Activated T-helper 17 cell treated with anti-CD3 and anti-CD28 coated beads, Interleukin-2, amount 50 U/mL, for 72 hours (primary cell): ENCODE results near the gene MBP. TPM values are rescaled to one million over a fixed set of nuclear protein-coding genes. Genes with fewer than 3 reads are reported as not detected.
"Not testable (repeated sequence)": the region's sequence is repeated elsewhere in the genome, so short reads cannot be mapped to it uniquely, and the experiment has no call there.

Experiments used
- ATAC-seq: fragments of 150-1000 bp; cut with Tn5 transposase; replicated peaks from 2 replicates; pipeline ENCODE4 v1.10.0; 2021; ENCODE audit warnings: mild to moderate bottlenecking, moderate library complexity
- H3K27ac Mint-ChIP-seq: one replicate; pipeline ENCODE4 v1.8.0; 2022; ENCODE audit warnings: mixed read lengths
- H3K27me3 Mint-ChIP-seq: one replicate; pipeline ENCODE4 v1.8.0; 2022; ENCODE audit warnings: mixed read lengths
- H3K36me3 Mint-ChIP-seq: one replicate; pipeline ENCODE4 v1.8.0; 2022; ENCODE audit warnings: low read depth, mild to moderate bottlenecking, mixed read lengths
- H3K4me1 Mint-ChIP-seq: one replicate; pipeline ENCODE4 v1.8.0; 2022; ENCODE audit warnings: mixed read lengths
- H3K4me3 Mint-ChIP-seq: one replicate; pipeline ENCODE4 v1.8.0; 2022; ENCODE audit warnings: mild to moderate bottlenecking, mixed read lengths
- H3K9me3 Mint-ChIP-seq: one replicate; pipeline ENCODE4 v1.8.0; 2022; ENCODE audit warnings: mixed read lengths
- total RNA-seq, 2 donors: library from RNA; stranded (reverse); gene quantifications; one replicate each; pipeline ENCODE4 v1.2.3, GENCODE V29; 2022

MBP gene
- total RNA-seq, 2 donors from 2014 or later, result 55.7 to 66.5 TPM

DNA sequence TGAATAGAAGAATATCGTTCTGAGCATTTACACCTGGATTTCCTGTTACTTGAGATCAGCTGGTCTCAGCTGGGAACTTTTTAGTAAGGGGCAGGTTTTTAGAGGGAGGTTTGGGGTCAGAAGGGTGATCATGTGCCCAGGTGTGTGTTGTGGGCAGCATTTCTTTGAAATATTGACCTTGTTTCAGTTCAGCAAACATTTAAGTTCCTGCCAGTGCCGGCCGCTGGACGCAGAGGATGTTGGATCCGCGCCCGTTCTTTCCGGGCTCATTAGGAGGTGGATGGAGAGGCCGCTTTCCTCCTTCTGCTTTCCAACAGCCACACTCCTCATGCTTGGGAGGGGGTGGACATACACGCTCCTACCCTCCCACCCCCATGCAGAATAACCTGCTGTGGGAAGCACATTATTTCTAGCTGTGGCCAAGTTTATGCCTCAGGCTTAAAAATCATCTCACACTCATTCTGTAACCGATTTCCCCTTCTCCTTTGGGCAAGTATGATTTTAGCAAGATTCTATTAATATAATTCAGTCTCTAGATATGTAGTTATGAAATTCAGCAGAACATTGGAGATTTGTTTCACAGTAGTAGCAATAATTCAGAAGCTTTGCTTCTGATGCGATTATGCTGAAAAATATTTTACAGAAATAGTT lies 178.9 kb downstream of the MBP start:
- no peak overlapping the region for H3K27ac Mint-ChIP-seq
- H3K36me3 Mint-ChIP-seq, result peaks cover 77% of the 10 kb centered on the region
- ATAC-seq, result no peak
- H3K9me3 Mint-ChIP-seq, result no peaks in the 10 kb centered on the region
- H3K4me3 Mint-ChIP-seq, result no peak overlapping the region
- peaks cover 13% of the 10 kb centered on the region for H3K4me1 Mint-ChIP-seq
- H3K27me3 Mint-ChIP-seq, result no peaks in the 10 kb centered on the region

DNA sequence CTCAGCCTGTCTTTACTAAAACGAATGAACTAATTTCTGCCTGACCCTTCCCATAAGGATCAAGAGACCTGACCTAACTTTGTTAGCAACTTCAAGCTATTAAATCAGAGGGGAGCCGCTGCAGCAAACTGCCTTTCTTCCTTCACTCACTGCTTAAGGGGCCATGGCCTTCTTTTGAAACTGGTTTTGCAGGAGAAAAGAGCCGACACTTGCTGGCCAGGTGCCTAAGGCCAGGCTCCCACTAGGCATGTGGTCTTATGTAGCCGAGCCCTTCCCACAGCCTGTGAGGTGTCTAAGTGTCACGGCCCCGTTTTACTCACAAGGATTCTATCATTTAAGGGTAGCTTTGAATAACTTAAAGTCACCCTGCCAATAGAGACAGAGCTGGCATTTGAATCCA lies 179.4 kb downstream of the MBP start:
- Mint-ChIP-seq H3K4me1 (peaks cover 18% of the 10 kb centered on the region), H3K27me3 (no peaks in the 10 kb centered on the region), H3K4me3 (no peak overlapping the region), H3K36me3 (peaks cover 83% of the 10 kb centered on the region), H3K27ac (no peak overlapping the region), H3K9me3 (no peaks in the 10 kb centered on the region)
- ATAC-seq, result no peak

DNA sequence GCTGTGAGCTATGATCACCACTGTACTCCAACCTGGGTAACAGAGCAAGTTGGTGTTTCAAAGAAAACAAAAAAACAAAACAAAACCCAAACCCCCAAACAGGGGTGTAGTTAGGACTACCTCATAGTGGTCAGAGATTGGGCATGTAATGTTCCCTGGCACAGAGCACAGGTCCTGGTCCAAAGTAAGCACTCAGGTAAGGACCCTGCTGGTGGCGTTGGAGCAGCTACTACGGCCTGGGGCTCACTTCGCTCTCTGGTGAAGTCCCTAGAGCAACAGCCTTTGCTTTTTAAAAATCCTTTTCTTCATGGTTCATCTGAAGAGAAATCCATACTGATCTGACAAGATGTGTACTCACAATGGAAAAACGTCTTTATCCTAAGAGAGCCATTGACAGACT lies 179.8 kb downstream of the MBP start:
- ATAC-seq, result no peak
- H3K36me3 Mint-ChIP-seq, result peaks cover 85% of the 10 kb centered on the region
- no peaks in the 10 kb centered on the region for H3K27me3 Mint-ChIP-seq
- no peak overlapping the region for H3K4me3 Mint-ChIP-seq
- no peak overlapping the region for H3K27ac Mint-ChIP-seq
- H3K4me1 Mint-ChIP-seq, result peaks cover 22% of the 10 kb centered on the region
- no peaks in the 10 kb centered on the region for H3K9me3 Mint-ChIP-seq

DNA sequence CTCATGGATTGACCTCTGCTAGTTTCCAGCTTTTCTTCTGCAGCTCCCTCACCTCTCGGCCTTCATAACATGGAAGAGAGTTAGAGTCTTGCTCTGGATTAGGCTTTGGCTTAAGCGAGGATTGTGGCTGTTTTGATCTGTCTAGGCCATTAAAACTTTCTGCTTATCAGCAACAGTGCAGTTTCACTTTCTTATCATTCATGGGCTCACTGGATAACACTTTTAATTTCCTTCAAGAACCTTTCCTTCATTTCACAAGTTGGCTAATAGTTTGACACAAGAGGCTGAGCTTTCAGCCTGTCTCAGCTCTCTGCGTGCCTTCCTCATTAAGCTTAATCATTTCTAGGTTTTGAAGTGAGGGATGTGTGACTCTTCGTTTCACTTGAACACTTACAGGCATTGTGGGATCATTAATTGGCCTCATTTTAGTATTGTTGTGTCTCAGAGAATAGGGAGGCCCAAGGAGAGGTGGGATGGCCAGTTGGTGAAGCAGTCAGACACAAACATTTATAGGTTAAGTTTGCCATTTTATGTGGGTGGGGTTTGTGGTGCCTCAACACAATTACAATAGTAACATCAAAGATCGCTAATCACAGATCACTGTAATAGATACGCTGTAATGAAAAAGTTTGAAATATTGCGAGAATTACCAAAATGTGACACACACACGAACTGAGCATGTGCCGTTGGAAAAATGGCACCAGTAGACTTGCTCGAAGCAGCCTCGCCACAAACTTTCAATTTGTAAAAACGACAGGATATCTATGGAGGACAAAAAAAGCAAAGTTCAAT lies 180.9 kb downstream of the MBP start:
- peak; percentile 63 for ATAC-seq
- Mint-ChIP-seq H3K27ac (peak overlapping the region; percentile 51), H3K27me3 (no peaks in the 10 kb centered on the region), H3K4me3 (peak overlapping the region; percentile 14), H3K4me1 (peaks cover 33% of the 10 kb centered on the region), H3K9me3 (no peaks in the 10 kb centered on the region), H3K36me3 (peaks cover 85% of the 10 kb centered on the region)

DNA sequence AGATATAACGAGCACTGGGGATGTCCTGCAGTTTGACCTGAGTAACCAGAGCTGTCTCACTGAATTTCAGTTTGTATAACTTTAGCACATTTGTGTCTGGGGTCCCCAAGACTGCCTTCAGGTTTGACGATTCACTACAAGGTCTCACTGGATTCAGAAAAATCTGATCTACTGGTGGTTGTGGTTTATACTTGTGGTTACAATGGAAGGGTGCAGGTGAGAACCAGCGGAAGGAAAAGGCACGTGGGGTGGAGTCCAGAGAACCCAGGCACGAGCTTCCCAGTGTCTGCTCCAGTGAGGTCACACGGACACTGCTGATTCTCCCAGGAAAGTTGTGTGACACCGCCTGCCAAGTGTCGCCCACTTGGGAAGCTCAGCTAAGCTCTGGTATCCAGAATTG lies 184.2 kb downstream of the MBP start:
- H3K4me3 Mint-ChIP-seq, result no peak overlapping the region
- peaks cover 86% of the 10 kb centered on the region for H3K36me3 Mint-ChIP-seq
- no peaks in the 10 kb centered on the region for H3K9me3 Mint-ChIP-seq
- H3K27me3 Mint-ChIP-seq, result no peaks in the 10 kb centered on the region
- peak; percentile 16 for ATAC-seq
- H3K27ac Mint-ChIP-seq, result peak overlapping the region; percentile 49
- peaks cover 41% of the 10 kb centered on the region for H3K4me1 Mint-ChIP-seq

DNA sequence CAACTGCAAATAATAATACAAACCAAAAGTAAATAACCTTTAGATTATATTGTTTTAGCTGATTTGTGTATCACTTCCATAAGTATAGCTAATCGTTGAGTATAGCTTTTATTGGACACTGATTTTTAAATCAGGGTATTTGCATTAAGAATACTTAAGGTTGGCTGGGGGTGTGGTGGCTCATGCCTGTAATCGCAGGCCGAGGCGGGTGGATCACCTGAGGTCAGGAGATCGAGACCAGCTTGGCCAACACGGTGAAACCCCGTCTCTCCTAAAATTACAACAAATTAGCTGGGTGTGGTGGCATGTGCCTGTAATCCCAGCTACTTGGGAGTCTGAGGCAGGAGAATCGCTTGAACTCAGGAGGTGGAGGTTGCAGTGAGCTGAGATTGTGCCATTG lies 188.2 kb downstream of the MBP start:
- H3K27me3 Mint-ChIP-seq, ATAC-seq, H3K4me3 Mint-ChIP-seq, H3K27ac Mint-ChIP-seq, H3K9me3 Mint-ChIP-seq: not testable (repeated sequence)
- Mint-ChIP-seq H3K4me1 (peaks cover 28% of the 10 kb centered on the region), H3K36me3 (peaks cover 59% of the 10 kb centered on the region)

DNA sequence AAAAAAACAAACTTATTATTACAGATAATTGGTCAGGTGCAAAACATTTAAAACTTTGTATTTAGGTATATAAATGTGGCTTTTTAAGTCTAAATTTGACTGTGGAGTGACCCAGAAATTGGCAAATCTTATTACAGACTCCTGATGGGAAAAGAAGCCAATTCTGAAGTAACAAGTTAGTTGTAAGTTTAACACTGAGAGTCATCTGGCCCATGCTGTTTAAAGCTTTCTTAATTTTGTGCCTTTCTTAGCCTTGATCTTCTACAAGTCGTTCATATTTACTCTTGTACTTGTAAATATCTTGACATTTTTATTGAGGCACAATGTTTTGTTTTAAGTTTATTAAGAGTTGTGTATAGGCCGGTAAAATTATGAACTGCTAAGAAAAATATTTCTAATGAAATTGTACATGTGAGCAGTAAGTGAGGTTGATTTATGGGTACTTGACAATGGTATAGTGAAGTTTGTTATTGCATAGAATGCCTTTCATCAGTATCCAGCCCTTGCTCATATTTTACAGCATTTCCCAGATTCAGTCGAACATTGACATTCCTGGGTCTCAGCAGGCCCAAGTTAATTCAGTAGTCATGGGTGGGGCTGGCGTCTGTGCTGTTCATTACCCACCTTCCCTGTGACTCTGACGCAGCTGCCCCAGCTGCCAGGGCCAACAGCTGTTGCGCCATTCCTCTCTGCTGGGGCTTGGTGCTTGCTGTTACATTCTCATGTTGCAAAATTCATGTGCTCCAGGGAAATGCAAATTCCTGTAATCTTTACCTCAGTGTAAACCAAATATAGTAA lies 188.8 kb downstream of the MBP start:
- H3K27me3 Mint-ChIP-seq, result no peaks in the 10 kb centered on the region
- peaks cover 59% of the 10 kb centered on the region for H3K36me3 Mint-ChIP-seq
- peaks cover 28% of the 10 kb centered on the region for H3K4me1 Mint-ChIP-seq
- H3K9me3 Mint-ChIP-seq, result no peaks in the 10 kb centered on the region
- no peak for ATAC-seq
- H3K27ac Mint-ChIP-seq, result no peak overlapping the region
- no peak overlapping the region for H3K4me3 Mint-ChIP-seq

DNA sequence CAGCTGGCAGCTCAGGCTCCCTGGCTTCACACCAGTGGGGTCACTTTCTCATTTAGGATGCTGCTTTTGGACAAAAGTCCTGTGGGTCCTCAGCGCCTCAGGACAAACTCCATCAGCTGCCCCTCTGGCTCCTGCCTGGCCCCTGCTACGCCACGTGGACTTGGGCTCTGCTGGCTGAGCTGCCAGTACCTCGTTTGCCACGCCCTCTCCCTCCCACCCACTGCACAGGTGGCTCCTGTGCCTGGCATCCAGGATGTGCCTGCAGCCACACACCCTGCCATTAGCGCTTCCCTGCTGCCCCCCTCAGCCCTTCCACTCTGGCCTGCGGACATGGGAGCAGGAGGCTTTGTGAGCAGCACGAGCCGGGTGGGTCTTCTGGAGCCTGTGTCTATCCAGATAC lies 191.3 kb downstream of the MBP start:
- Mint-ChIP-seq H3K27ac (no peak overlapping the region), H3K4me1 (peaks cover 5% of the 10 kb centered on the region), H3K27me3 (no peaks in the 10 kb centered on the region), H3K9me3 (no peaks in the 10 kb centered on the region), H3K4me3 (no peak overlapping the region), H3K36me3 (peaks cover 59% of the 10 kb centered on the region)
- no peak for ATAC-seq

DNA sequence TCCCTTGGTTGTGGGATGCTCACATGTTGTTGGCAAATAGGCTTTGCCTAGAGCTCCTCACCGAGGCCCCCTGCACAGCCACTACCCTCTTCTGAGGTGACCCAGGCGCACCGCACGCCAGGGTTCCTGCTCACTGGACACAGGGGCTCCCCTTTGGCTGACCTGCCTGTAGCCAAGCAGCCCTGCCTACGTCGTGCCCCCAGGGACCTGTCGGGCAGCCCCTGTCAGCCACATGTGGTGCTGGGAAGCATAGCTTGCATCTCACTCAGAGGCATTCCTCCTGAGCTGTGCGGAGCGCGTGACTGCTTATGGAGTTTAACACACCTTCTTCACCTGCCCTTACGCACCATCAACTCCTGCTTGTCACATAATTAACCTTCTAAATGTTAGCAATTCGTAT lies 194.0 kb downstream of the MBP start:
- ATAC-seq, result no peak
- no peak overlapping the region for H3K4me3 Mint-ChIP-seq
- no peaks in the 10 kb centered on the region for H3K4me1 Mint-ChIP-seq
- peaks cover 69% of the 10 kb centered on the region for H3K36me3 Mint-ChIP-seq
- no peaks in the 10 kb centered on the region for H3K9me3 Mint-ChIP-seq
- no peak overlapping the region for H3K27ac Mint-ChIP-seq
- H3K27me3 Mint-ChIP-seq, result no peaks in the 10 kb centered on the region

DNA sequence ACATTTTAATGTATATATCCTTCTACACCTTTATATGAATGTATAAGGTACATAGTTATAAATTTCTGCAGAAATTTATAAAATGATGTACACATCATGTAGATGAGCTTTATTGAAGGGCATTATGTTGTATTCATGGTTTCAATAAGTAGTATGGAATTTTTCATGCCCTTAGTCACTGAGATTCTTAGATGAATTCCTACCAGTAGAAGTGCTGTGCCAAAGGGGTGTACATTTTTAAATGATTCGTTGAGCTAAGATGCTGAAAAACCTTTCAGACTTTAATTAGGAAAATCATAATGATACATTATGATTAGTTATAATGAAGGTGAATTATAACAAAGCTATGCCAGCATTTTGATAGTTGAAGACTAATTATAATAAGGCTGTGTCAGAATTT lies 195.0 kb downstream of the MBP start:
- ATAC-seq, result no peak
- H3K4me3 Mint-ChIP-seq, result no peak overlapping the region
- no peaks in the 10 kb centered on the region for H3K9me3 Mint-ChIP-seq
- no peaks in the 10 kb centered on the region for H3K27me3 Mint-ChIP-seq
- H3K36me3 Mint-ChIP-seq, result peaks cover 76% of the 10 kb centered on the region
- H3K4me1 Mint-ChIP-seq, result peaks cover 2% of the 10 kb centered on the region
- H3K27ac Mint-ChIP-seq, result no peak overlapping the region

DNA sequence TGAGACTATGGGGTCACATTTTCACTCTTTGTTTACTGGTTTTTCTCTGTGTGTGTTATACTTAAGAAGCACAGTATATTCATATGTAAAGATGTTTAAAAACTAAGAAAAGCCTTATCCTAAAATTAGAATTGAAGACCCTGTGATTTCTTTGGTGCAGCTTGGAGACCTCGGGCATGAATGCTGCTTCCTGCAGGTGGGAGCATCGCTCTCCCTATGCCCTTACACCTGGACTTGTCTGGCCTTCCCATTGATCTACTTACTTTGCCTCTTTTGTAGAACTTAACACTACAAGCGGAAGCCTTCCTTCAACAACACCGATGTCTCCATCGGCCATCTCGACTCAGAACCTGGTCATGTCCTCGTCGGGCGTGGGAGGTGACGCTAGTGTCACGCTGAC lies 195.7 kb downstream of the MBP start:
- peaks cover 10% of the 10 kb centered on the region for H3K4me1 Mint-ChIP-seq
- H3K27me3 Mint-ChIP-seq, result no peaks in the 10 kb centered on the region
- H3K9me3 Mint-ChIP-seq, result no peaks in the 10 kb centered on the region
- H3K36me3 Mint-ChIP-seq, result peaks cover 80% of the 10 kb centered on the region
- ATAC-seq, result no peak
- no peak overlapping the region for H3K27ac Mint-ChIP-seq
- no peak overlapping the region for H3K4me3 Mint-ChIP-seq

DNA sequence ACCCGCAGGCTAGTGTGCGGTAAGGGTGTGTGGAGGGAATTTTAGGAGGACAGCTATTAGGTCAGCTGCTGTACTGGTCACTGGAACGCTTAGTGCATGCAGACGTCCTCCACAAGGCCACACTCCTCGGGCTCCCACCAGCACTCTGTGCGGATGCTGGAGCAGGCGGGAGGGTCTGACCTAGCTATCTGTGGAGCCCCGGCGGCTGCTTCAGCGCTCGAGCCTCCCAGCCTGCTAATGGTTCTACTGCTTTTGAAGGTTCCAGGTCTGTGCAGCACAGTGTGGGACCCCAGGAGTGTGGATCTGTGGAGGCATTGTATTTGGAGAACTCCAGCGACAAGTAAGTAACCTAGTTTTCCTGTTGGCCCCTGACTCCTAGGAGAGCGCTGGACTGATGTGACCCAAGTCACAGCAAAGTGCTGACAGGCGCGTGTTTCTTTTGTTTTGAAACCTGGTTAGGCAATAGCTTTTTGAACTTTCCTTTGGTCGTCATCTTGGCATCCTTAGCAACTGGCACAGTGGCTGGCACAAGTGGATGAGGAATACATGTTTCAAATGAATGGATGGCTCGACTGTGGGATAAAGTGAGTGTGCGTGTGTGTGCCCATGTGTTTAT lies 196.8 kb downstream of the MBP start:
- H3K27ac Mint-ChIP-seq, result no peak overlapping the region
- peaks cover 12% of the 10 kb centered on the region for H3K4me1 Mint-ChIP-seq
- ATAC-seq, result no peak
- H3K9me3 Mint-ChIP-seq, result no peaks in the 10 kb centered on the region
- H3K27me3 Mint-ChIP-seq, result no peaks in the 10 kb centered on the region
- no peak overlapping the region for H3K4me3 Mint-ChIP-seq
- H3K36me3 Mint-ChIP-seq, result peaks cover 88% of the 10 kb centered on the region

DNA sequence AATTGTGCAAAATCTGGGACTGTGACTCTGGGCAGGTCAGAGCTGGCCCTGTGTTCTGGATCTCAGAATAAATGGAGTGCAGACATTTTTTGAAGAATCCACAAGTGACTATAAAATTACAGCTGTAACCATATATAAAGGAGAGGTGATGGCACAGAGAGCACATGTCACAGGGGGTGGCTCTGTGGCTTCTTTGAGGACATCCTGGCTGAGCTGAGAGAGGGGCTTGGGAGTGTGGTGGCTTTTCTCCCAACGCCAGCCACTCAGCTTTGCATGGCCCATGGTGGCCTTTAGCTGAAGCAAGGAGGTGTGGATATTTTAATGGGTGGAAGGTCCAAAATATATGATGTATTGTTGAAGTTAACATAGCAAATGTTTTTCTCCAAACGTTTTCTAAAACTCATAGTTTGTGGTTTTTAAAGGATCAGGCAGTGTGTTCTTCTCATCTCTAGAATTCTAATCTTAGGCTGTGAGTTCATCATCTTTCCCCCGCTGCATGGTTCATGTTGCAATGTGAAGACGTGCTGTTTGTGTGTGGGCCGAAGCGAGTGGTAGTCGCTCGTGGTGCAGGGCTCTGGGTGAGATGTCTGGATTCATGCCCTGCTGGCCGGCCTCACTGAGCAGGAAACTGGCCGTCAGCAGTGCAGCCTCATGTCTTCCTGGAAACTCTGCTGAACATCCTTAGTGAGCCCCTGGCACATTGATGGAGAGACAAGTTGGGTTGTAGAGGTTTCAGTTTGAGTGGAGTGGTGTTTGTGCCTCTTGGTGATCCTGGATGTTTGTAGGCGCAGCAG lies 200.4 kb downstream of the MBP start:
- Mint-ChIP-seq H3K9me3 (no peaks in the 10 kb centered on the region), H3K36me3 (peaks cover 98% of the 10 kb centered on the region), H3K27ac (peak overlapping the region; percentile 88), H3K4me3 (peak overlapping the region; percentile 26), H3K27me3 (no peaks in the 10 kb centered on the region), H3K4me1 (peaks cover 12% of the 10 kb centered on the region)
- peak; percentile 72 for ATAC-seq

DNA sequence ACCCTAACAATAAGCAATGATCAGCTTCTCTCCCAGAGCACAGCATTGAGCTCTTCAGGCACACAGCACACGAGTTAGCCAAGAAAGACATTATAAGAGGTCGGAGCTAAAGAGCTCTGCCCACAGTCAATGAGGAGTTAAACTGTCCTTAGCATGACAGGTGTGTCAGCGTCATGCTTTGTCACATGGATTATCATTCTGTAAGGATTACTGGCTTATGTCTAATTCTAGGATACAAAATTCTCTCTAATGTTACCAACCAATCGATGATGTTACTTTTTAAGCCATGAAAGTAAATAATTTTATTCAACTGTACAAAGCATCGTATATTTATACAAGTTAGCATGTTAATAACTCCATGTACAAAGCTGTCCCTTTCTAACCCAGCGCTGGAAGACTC lies 201.4 kb downstream of the MBP start:
- ATAC-seq, result no peak
- Mint-ChIP-seq H3K9me3 (no peaks in the 10 kb centered on the region), H3K27ac (no peak overlapping the region), H3K27me3 (no peaks in the 10 kb centered on the region), H3K4me1 (peaks cover 12% of the 10 kb centered on the region), H3K4me3 (no peak overlapping the region), H3K36me3 (peaks cover 98% of the 10 kb centered on the region)
